EL (cell line): Measurements from ENCODE around the gene FBXO34.
A peak's percentile ranks its signal among the peaks of the same experiment; 100 is the strongest.
"Not testable (repeated sequence)": the region's sequence is repeated elsewhere in the genome, so short reads cannot be mapped to it uniquely, and the experiment has no call there.

Source experiments
- DNase-seq: peaks from one replicate; pipeline ENCODE4 v3.0.0-alpha.2; 2016

The FBXO34 gene

GRCh38 chr14:55313480-55313879 lies 42.3 kb downstream of the FBXO34 start:
- no peak for DNase-seq

GRCh38 chr14:55314449-55314848 lies 43.2 kb downstream of the FBXO34 start:
- DNase-seq: no peak

GRCh38 chr14:55316564-55316963 lies 45.3 kb downstream of the FBXO34 start:
- DNase-seq: no peak

GRCh38 chr14:55317542-55318306 lies 46.5 kb downstream of the FBXO34 start:
- no peak for DNase-seq

- DNase-seq: no peak
Observed at GRCh38 chr14:55318694-55319093, 47.5 kb downstream of the FBXO34 start.

- DNase-seq: no peak
Observed at GRCh38 chr14:55323910-55324309, 52.7 kb downstream of the FBXO34 start.

- no peak for DNase-seq
Observed at GRCh38 chr14:55324812-55325211, 53.6 kb downstream of the FBXO34 start.

- DNase-seq: no peak
Observed at GRCh38 chr14:55327179-55327578, 56.0 kb downstream of the FBXO34 start.

- peak; percentile 39 for DNase-seq
Observed at GRCh38 chr14:55328317-55328716, 57.1 kb downstream of the FBXO34 start.

GRCh38 chr14:55329999-55330710 lies 58.9 kb downstream of the FBXO34 start:
- DNase-seq: peak; percentile 25

GRCh38 chr14:55332654-55333570 lies 61.7 kb downstream of the FBXO34 start:
- no peak for DNase-seq

GRCh38 chr14:55333711-55334485 lies 62.7 kb downstream of the FBXO34 start:
- peak; percentile 50 for DNase-seq

- DNase-seq: peak; percentile 56
Observed at GRCh38 chr14:55336162-55336561, 64.9 kb downstream of the FBXO34 start.

- no peak for DNase-seq
Observed at GRCh38 chr14:55336691-55337090, 65.5 kb downstream of the FBXO34 start.

GRCh38 chr14:55339770-55340169 lies 68.5 kb downstream of the FBXO34 start:
- no peak for DNase-seq

GRCh38 chr14:55340482-55340881 lies 69.3 kb downstream of the FBXO34 start:
- no peak for DNase-seq

- no peak for DNase-seq
Observed at GRCh38 chr14:55341781-55342180, 70.6 kb downstream of the FBXO34 start.

GRCh38 chr14:55344582-55345163 lies 73.5 kb downstream of the FBXO34 start:
- not testable (repeated sequence) for DNase-seq

GRCh38 chr14:55347040-55347439 lies 75.8 kb downstream of the FBXO34 start:
- no peak for DNase-seq

GRCh38 chr14:55347748-55348147 lies 76.5 kb downstream of the FBXO34 start:
- DNase-seq: no peak

- DNase-seq: no peak
Observed at GRCh38 chr14:55348766-55349453, 77.7 kb downstream of the FBXO34 start.
